Fibroblast of skin of right quadriceps (primary cell): ENCODE results near the gene SULT6B1.
A peak's percentile ranks its signal among the peaks of the same experiment; 100 is the strongest.
"Not testable (repeated sequence)": the region's sequence is repeated elsewhere in the genome, so short reads cannot be mapped to it uniquely, and the experiment has no call there.

Source experiments
- DNase-seq: peaks from one replicate; pipeline ENCODE4 v3.0.0-alpha.2; 2013

Gene SULT6B1

DNA sequence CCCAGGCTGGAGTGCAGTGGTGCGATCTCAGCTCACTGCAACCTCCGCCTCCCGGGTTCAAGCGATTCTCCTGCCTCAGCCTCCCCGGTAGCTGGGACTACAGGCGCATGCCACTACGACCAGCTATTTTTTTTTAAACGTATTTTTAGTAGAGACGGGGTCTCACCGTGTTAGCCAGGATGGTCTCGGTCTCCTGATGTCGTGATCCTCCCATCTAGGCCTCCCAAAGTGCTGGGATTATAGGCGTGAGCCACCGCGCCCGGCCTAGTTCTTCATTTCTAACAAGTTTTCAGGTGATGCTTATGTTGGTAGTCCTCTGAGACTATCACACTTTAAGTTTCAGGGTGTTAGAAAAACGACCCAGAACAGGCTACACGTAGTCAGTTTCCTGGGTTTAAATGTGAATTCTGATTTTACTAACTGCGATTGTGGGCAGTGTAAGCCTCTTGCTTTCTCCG, 7.4 kb upstream of the SULT6B1 start:
- DNase-seq = not testable (repeated sequence)

DNA sequence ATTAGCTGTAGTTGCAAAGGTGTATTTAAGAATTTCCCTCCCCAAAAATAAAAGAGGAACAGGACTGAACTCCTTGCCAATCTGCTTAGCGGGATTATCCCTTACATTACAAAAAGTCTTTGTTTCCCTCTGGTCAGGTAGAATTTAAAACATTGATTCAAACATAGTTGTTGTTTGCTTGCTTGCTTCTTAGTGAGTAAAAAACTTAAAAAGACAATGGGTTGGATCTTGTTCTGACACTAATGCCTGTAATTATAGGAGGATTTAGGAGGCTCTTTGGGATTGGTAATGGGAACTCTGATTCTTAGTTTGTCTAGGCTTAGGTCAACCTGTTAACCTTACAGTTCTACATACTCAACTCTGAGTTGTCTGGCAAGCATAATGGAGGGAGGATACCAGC, 4.1 kb upstream of the SULT6B1 start:
- DNase-seq = no peak

DNA sequence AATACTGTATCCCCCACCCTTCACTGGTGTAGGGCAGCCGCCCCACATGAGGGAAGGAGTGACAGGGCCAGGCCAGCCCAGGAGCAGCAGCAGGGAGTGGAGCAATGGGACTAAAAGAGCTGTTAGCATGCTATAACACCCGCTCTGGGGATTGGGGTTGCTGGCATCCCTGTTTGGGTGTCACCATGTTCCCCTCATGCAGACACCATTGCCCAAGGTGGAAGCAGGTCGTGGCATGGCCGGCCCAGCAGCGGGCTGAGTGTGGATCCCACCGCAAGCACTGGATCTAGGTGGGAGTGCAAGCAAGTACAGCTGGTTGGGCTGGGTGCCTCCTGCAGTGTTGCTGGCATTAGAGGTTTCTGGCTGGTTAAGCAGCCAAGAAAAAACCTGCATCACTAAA, 3.3 kb upstream of the SULT6B1 start:
- DNase-seq = no peak

DNA sequence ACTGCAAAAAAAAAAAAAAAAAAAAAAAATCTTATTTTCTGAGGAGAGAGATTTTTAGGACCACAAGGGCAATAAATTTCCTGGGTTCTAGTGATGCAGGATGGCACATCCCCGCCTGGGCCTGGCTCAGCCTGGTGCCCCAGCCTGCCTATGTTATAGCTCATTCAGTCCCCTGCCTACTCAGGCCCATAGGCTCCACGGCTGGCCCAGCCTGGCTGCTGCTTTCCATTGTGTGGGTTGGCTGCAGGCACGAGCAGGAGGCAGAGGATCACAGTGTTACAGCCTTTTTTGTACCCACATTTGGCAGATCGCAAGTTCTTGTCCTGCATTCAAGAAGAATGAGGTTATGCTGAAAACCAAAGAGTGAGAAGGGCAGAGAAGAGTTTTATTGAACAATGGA, 2.8 kb upstream of the SULT6B1 start:
- no peak for DNase-seq

DNA sequence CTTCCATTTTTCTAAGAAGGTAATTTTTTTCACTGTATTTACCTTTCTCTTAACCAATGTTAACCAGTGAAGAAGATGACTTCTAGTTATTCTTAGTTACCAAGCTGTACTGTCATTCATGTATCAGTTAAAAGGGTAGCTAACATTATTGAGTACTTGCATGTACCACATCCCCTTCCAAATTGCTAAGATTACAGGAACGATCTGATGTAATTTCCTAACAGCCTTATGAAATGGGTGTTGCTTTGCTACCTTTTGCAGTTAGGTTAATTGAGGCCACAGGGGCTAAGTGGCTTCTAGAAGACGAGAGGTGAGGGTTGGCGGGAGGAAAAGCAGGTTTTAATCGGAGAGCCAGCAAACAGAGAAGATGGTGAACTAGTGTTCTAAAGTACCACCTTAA, 1.8 kb upstream of the SULT6B1 start:
- DNase-seq = no peak

DNA sequence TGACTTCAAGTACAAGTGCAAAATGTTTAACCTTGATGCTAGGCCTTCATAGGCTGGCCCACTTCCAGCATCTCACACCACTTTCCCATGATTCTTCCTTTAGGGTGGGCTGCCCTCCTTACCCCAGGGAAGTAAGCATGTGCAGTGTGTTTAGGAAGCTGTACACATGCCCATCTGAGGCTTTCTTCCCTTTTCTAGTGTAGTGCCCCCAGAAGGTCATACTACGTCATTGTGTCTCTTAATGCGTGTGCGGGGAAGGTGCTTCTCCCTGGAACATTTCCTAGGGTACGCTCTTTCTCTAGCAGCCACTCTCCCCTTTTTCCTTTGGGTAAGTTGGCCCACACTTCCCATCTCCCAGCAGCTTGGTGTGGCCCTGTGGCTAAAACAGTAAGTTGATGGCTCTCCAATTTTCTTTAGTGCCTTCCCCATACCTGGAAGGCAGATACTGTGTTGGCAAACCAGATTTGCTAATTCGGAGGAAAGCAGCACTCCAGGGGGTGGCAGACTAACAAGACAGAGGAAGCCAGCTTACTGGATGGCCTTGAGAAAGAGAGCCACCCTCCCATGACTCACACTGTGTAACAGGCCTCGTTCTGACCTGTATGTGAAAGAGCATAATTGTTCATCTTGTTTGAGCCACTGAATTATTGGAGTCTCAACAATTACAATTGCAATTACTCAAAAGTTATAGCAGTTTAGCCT, 1.1 kb upstream of the SULT6B1 start:
- DNase-seq = peak; percentile 81

DNA sequence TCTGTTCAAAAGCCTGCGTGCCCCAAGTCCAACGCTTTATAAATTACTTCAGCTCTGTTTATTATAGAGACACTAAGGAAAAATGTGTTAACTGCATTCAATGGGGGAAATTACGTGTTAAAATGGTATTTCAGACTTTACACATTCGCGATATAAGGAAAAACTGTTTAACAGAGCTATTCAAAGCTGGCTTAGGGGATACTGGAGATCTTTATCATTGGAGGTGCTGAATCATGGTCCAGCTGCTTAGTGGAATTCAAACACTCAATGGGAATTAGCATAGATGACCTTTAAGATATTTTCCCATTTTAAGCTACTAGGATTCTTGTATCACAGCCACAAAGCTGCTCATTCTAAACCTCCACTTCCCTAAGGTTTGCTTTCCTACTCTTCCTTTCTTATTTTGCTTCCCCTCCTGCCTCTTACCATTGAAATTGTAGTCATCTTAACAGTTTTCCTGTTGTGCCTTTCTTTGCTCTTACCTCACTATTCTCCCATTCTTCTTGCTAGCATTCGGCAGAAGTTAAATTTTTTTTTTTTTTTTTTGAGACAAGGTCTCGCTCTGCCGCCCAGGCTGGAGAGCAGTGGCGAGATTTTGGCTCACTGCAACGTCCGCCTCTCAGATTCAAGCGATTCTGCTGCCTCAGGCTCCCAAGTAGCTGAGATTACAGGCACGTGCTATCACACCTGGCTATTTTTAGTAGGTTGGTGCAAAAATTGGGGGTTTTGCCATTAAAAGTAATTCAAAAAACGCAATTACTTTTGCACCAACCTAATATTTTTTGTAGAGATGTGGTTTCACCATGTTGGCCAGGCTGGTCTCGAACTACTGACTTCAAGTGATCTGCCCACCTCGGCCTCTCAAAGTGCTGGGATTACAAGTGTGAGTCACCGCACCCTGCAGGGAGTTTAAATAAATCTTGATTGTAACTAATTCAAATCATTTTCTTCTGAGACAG, 6.5 kb downstream of the SULT6B1 start:
- DNase-seq = peak; percentile 63

DNA sequence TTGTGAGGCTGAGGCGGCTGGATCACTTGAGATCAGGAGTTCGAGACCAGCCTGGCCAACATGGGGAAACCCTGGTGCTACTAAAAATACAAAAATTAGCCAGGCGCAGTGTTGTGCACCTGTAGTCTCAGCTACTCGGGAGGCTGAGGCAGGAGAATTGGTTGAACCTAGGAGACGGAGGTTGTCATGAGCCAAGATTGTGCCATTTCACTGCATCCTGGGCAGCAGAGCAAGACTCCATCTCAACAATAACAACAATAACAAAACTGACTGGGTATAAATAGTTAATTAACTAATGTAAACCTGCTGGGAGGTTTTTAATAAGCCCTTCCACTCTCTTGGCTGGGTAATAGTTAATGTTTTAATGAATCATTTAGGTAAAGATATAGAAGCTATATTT, 7.8 kb downstream of the SULT6B1 start:
- no peak for DNase-seq

DNA sequence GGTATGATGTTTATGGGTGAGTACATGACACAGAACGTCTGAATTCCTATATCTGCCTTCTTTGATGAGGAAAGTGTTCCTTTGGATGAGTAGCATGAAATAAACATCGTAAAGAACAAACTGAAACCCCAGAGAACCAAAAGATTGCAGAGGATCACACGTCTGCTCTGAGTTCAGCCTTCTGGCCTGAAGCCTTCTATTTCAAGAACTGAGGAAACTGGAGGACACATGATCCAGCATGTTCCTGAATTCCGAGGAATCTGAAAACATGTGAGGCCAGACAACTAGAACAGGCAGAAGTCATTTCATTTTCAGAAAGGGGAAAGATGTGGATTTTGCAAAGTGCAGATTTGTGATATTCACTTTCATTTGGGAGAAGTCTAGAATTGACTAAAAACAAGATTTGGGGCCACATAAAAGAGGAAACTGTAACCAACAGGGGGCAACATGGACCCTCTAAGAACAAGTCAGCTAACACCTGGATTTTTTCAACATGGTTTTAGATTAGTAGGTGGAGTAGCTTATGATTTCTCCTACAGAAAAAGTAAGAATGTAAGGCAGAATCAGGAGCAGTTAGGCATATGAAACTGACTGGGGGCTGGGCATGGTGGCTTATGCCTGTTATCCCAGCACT, 8.3 kb downstream of the SULT6B1 start:
- DNase-seq = no peak

DNA sequence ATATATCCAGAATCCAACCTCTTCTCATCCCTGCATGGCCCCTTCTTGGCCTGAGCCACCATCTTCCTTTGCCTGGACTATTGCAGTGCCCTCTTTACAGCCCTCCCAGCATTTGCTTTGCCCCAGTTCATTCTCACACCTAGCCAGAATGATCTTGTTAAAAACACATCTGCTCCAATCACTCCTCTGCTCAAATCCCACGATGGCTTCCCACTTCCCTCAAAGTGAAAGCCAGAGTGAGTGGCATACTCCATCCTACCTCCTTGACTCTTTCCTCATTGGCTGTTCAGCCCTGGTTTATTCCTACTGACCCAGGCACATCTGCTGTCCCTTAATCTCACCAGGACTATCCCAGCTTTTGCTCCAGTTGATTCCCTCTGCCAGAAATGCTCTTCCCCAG, 14.7 kb downstream of the SULT6B1 start:
- DNase-seq = no peak

DNA sequence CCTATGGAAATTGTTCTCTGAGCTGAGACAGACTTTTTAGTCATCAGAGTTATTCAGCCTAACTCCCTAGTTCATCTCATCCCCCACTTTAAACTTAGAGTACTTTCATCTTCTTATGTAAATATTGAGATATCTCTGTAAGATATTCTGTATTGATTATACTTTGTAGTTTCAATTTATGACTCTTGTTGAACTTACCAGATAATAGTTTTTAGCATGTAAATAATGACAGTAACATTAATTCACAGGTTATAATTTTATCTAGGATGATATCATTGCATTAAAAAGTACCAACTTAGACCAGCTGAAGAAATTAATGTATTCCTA, 16.9 kb downstream of the SULT6B1 start:
- no peak for DNase-seq

DNA sequence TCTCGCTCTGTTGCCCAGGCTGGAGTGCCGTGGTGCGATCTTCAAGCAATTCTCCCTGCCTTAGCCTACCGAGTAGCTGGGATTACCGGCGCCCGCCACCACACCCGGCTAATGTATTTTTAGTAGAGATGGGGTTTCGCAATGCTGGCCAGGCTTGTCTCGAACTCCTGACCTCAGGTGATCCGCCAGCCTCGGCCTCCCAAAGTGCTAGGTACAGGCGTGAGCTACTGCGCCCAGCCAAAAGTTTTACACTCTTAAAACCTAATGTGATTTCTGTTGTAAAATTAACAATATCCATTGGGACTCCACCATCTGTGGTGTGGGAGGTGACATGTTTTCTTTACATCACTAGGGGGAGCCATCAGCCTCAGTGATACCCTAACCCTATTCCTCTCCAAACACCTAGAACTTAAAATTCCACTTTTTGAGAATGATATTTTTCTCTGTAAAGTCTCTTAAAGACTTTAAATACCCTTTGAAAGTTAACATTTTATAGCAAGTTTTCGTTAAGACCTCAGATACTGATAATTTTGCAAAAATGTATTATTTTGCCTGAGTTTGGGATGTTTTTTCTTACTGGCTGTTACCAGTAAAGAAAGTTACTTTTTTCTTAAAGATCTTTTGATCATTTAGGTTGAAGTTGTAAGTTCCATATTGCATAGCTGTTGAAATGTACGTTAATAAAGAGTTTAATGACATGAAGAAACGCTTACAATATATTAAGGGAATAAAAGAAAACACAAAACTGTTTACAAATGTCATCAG, 20.1 kb downstream of the SULT6B1 start:
- peak; percentile 37 for DNase-seq

DNA sequence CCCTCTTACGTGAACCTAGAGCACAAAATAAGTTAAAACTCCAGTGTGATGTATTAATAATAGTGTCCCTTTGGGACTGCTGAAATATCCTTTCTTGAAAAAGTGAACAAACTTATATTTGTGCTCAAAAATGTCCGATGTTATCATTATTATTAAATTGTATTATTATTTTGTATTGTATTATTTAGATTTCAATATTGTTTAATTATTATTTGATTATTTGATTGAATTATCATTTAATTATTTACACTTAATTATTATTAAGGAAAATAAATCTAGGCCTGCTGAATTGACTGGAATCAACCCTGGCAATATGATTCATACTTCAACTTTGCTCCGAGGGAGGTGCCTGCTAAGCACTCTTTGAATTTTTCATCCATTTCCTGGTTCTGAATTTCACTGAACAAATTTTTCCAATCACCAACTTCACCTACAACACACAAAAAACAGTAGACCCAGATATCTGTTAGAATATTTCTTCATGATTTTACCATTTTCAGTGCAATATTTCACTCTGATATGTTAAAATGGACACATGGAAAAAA, 20.8 kb downstream of the SULT6B1 start:
- DNase-seq = no peak

DNA sequence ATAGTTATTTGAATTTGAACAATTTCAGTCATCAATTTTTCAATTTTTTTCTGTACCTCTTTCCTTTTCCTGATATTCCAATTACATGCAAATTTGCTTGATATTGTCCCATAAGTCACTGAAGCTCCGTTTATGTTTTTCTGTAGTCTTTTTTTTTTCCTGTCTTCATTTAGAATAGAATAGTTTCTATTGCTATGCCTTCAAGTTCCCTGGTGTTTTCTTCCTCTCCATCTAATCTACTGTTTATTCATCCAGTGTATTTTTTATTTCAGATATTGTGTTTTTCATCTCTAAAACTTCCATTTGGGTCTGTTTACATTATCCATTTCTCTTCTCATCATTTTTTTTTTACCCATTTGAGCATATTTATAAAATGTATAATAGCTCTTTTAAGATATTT, 23.7 kb downstream of the SULT6B1 start:
- no peak for DNase-seq

DNA sequence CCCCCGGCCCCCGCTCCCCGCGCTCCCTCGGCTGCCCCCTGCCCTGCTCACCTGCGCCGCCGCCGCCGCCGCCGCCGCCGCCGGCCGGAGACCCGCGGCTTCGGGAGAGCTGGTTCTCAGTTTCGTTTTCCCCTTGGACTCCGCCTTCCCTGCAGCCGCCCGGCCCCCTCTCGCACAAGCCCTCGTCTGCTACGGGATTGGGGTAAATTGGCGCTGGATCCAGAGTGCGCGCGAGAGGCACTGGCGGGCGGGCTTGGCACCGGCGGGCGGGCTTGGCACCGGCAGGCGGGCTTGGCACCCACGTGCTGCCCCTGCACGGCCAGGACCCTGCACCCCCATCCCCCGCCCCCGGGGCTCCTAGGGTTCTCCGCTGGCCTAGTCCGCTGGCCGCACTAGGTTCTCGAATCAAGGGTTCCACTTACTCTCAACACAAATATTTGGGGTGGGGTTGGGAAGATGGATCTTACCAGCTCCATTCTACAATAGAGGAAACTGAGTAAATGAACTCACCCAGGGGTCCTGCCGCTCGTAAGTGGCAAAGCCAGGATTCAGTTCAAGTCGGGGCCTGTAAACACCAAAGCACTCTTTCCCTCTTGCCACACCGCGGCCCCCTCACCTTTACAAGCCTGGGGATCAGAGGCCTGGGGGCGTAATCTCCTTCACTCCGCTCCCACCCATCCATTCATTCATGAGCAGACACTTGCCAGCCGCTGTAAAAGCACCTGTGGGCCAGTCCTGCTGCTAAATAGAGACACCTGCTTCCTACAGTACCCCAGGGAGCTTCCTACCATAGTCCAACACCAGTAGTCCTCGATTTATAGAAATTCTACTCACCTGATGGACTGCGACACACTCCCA, 31.4 kb downstream of the SULT6B1 start, which contains the start of gene EIF2AK2:
Gene EIF2AK2, minus strand, starts transcription at position 124 of the 858 bp plus-strand sequence. CDS start 9,174 bp downstream, outside the sequence.
- DNase-seq = peak; percentile 84

DNA sequence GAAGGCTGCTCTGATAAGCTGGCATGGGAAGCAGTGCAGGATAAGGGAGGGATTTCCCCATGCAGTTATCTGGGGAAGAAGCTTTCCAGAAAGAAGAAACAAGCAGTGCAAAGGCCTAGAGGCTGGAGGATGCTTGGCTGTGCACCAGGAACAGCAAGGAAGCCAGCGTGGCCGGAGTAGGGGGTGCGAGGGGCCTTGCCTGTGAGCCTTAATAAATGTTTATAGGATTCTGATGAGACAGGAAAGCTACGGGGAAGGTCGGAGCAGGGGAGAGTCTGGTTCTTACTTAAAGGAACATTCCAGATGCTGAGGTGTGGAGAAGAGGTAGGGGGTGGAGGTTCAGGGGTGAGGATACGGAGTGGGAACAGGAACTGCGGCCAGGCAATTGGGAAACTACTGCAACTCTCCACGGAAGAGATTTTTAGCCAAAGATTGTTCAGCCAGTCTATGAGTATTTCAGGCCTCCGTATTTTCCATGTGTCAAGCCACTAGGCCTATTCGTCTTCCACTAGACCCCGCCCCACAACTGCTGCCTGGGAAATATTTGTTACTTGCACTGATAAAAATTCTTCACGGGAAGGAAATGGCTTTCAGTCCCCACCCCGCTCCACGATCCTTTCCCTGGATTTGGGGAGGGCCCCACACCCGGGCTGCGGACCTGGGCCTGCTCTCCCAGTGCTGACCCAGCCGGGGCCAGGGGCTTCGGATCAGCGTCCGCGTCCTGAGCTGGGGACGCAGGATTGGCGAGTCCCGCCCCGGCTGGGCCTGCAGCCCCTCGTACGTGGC, 32.2 kb downstream of the SULT6B1 start:
- peak; percentile 53 for DNase-seq

DNA sequence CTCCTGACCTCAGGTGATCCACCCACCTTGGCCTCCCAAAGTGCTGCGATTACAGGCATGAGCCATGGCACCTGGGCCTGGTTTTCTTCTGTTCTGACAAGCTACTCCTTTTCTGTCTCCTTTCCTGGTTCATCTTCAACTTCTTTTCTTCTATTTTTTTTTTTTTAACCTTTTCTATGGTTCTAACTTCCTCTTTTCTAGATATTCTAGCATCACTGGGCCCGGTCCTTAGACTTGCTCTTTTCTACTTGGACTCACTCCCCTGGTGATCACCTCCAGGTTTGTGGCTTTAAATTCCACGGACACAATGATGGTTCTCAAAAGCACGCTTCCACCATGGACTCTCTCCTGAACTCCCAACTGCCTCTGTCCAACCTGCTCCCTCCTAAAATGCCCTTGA, 33.7 kb downstream of the SULT6B1 start:
- no peak for DNase-seq

DNA sequence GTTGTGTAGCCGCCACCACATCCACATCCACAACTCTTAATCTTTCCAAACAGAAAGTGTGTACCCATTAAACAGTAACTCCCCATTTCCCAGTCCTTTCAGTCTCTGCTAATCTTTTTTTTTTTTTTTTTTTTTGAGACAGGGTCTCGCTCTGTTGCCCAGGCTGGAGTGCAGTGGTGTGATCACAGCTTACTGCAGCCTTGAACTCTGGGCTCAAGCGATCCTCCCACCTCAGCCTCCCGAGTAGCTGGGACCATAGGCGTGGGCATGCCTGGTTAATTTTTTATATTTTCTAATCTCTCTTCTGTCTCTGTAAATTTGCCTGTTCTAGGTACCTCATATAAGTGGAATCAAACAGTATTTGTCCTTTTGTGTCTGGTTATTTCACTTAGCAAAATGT, 35.2 kb downstream of the SULT6B1 start:
- no peak for DNase-seq

DNA sequence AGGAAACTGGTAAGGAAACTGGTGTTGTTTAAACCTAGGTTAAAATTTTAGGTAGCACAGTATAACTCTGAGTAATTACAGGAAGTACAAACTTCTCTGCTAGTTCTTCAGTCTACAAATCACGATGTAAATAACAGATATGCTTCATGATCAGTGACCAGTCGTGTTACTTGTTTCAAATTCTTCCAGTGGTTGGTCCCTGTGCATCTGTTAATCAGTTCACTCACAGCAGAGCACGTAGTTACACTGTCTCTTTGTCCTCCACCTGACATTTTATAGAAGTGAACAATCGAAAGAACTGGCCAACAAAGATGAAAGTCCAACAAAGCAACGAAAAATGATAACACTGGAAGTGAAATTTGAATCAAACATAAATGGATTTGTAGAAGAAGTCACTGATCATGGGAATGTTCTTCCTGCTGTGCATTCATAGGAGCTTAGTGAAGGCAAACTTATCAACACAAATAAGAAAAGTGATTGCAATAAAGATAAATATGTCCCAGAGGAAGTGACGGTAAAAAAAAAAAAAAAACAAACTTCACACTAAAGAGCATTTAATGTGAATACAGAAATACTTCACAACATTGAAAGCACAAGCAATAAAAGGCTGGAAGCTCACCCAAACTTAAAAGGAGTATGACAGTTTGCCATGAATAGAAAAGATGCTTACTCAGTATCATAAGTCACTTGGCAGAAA, 38.7 kb downstream of the SULT6B1 start:
- DNase-seq = no peak

DNA sequence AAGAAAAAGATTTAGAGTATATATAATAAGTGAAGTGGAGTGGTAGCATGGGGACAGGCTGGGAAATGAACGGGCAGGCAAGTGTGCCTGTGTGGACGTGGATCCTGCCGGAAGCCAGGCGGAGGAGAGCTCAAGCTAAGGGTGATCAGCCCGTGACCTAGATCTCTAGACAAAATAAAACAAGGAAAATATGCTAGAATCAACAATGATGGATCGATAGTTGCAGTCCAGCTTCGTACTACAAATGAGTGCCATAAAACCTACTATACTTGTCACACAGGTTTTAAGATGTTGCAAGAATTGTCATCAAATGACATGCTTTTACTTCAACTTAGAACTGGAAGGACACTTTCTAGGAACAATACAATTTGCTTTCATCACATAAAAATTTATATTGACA, 40.1 kb downstream of the SULT6B1 start:
- no peak for DNase-seq
